Heart right ventricle (tissue), 16 donors: ENCODE measurements around the gene C2orf72. TPM values are rescaled to one million over a fixed set of nuclear protein-coding genes. Genes with fewer than 3 reads are reported as not detected.

Source experiments
- ATAC-seq, 8 donors: fragments of 200-7000 bp; cut with Tn5 transposase; one replicate each; pipeline ENCODE4 v1.9.1; 2020; ENCODE audit warnings: mild to moderate bottlenecking in 8 of 8, moderate library complexity in 8 of 8, moderate number of reproducible peaks in 1 of 8
- DNase-seq, 2 donors: peaks; one replicate each; pipeline ENCODE4 v3.0.0-alpha.2; 2020
- H3K27ac ChIP-seq, 10 donors: fragments of 200-600 bp; sonication (generic) in 2 of 10; one replicate each; pipeline versions ENCODE4 v1.5.0 to v1.8.0; 2020 to 2022; ENCODE audit warnings: mild to moderate bottlenecking in 3 of 10
- H3K27me3 ChIP-seq, 7 donors: fragments of 200-600 bp; one replicate each; pipeline ENCODE4 v1.8.0; 2021 to 2022; ENCODE audit warnings: mild to moderate bottlenecking in 2 of 7
- H3K36me3 ChIP-seq, 9 donors: fragments of 200-600 bp; sonication (generic) in 1 of 9; one replicate each; pipeline versions ENCODE4 v1.5.0 to v1.8.0; 2020 to 2022; ENCODE audit warnings: mild to moderate bottlenecking in 2 of 9
- H3K4me1 ChIP-seq, 9 donors: fragments of 200-600 bp; sonication (generic) in 1 of 9; one replicate each; pipeline versions ENCODE4 v1.5.0 to v1.8.0; 2020 to 2022; ENCODE audit warnings: mild to moderate bottlenecking in 4 of 9
- H3K4me3 ChIP-seq, 10 donors: fragments of 200-600 bp; sonication (generic) in 2 of 10; one replicate each; pipeline versions ENCODE4 v1.5.0 to v1.8.0; 2020 to 2022; ENCODE audit warnings: mild to moderate bottlenecking in 7 of 10, moderate library complexity in 2 of 10
- H3K9me3 ChIP-seq, 11 donors: fragments of 200-600 bp in 10 of 11; sonication (generic) in 2 of 11; one replicate each; pipeline versions ENCODE4 v1.5.0 to v1.8.0; 2013 to 2022; ENCODE audit warnings: mild to moderate bottlenecking in 2 of 11, control low read depth in 1 of 11, moderate library complexity in 1 of 11
- whole genome bisulfite sequencing, 2 donors: extraction: QIAGEN DNeasy Blood & Tissue Kit; methylation state at CpG; one replicate each; pipeline ENCODE4 v1.1.7; 2013; ENCODE audit warnings: inconsistent platforms in 1 of 2; 5-methylcytosine and 5-hydroxymethylcytosine counted together
- intact Hi-C, 10 donors: fragments of 100-400 bp; cut with DNase I; formaldehyde crosslinking; loops; one replicate each; pipeline versions ENCODE4 v1.11.1 to v1.14.2; 2022
- polyA plus RNA-seq, 2 donors: library from polyadenylated mRNA; stranded (reverse); fragments of 200-250 nt; gene quantifications; one replicate each; pipeline ENCODE4 v1.2.3, GENCODE V29; 2013
- total RNA-seq, 10 donors: library from RNA; stranded (reverse); fragmentation: NEBNext Ultra II Directional in 3 of 10; extraction: Animal tissue kit (Norgen Biotek cat#: 25700) in 3 of 10; gene quantifications; one replicate each; pipeline versions ENCODE4 v1.2.1 to v1.2.4, GENCODE V29; 2021 to 2023
- TF ChIP-seq, protein P1 (sequence below), 9 donors: fragments of 200-600 bp; sonication (generic) in 2 of 9; IDR thresholded peaks; one replicate each; pipeline versions ENCODE4 v1.5.0 to v1.8.0; 2021 to 2022; ENCODE audit warnings: antibody characterized with exemption in 9 of 9, mild to moderate bottlenecking in 5 of 9, moderate library complexity in 1 of 9
- donor health status: Arrhythmogenic right ventricular cardiomyopathy.
- donor health status: ischemic (EF 13 %, LVEDD 7.1; RV severe dilation, severe dysfunction).
- donor health status: healthy with polysubstance abuse.
- donor health status: DM: no; HTN: yes; CAD: no.
- donor health status: DM: no; HTN: no; CAD: no.
- donor health status: ischemic (EF 25% LVEDD 6.9; RV normal size, moderate dysfunction).
- donor health status: ischemic (EF 25% LVEDD 5.7; RV mildly dilated, moderate dysfunction).
- donor health status: healthy.
- donor health status: DM: yes; HTN: yes; CAD: no.
- donor health status: Ischemic cardiomyopathy.
- donor health status: ischemic (EF 35%, LVEDD 5.7; RV mildly dilated, moderate dysfunction).
- donor health status: nonischemic (EF 11% LVEDD 7.7; RV severe dilation, severe dysfunction).
- donor health status: DM: yes; HTN: yes; CAD: no.
- donor health status: PGD.
- donor health status: ischemic (EF 29% LVEDD 5.4; RV normal size, mild dysfunction).
- donor health status: nonischemic (EF 23%, LVEDD 6.1; RV moderate dilation, normal function).

C2orf72 gene
- total and polyA plus RNA-seq, 12 donors: 0.06 to 0.09 (median 0.07) TPM; not detected in 9

DNA sequence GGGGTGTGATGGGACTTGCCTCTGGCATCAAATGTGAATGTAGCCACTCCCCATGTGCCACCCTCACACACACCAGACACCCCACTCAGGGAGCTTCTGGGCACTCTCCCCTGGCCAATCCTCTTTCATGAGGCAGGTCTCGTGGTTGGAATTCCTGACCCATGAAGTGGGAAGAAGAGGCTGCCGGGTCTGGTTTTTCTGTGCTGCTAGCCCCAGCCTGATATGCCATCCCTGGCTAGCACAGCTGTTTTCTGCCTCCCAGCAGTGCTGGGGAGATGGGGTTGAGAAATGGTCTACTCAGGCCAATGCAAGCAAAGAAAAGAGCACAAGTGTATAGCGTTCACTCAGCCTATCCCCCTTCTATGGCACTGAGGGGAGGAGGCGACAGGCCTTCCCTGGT lies 1.2 kb upstream of the C2orf72 start:
- Histone ChIP-seq H3K4me3 (no peak overlapping the region), H3K9me3 (no peaks in the 10 kb centered on the region), H3K4me1 (peaks cover 0 to 3% (median 0%) of the 10 kb centered on the region in 9 donors), H3K27ac (no peak overlapping the region), H3K36me3 (no peaks in the 10 kb centered on the region), H3K27me3 (peaks cover 11 to 92% (median 76%) of the 10 kb centered on the region in 7 donors)
- TF ChIP-seq, protein P1, sequence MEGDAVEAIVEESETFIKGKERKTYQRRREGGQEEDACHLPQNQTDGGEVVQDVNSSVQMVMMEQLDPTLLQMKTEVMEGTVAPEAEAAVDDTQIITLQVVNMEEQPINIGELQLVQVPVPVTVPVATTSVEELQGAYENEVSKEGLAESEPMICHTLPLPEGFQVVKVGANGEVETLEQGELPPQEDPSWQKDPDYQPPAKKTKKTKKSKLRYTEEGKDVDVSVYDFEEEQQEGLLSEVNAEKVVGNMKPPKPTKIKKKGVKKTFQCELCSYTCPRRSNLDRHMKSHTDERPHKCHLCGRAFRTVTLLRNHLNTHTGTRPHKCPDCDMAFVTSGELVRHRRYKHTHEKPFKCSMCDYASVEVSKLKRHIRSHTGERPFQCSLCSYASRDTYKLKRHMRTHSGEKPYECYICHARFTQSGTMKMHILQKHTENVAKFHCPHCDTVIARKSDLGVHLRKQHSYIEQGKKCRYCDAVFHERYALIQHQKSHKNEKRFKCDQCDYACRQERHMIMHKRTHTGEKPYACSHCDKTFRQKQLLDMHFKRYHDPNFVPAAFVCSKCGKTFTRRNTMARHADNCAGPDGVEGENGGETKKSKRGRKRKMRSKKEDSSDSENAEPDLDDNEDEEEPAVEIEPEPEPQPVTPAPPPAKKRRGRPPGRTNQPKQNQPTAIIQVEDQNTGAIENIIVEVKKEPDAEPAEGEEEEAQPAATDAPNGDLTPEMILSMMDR (IDR thresholded peaks at IDR 0.05): no peak
- 59 to 65% methylated on average over 4 of the region's 4 CpGs for WGBS, 2 donors
- ATAC-seq (no peak), DNase-seq (no peak)
- intact Hi-C loops: no loop called here

DNA sequence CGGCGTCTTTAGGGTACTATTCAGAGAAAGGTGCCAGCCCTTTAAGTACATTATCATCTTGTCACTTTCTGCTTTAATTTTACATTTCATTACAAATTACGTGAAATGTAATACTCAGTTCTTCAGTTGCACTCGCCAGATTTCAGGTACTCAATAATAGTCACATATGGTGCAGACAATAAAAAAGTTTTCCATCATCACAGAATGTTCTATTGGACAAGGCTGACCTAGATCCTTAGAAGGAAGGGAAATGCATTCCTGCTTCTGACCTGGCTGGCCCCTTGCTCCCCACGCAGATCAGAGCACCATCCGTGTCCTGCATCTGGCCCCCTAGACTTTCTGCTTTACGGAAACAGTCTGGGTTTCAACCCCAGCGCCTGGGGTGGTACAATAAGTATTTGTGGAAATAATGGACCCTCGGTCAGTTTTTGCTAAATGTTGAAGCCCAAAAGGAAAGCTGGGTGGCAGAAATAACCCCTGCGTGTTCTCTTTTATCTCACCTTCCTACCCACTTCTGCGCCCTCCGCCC lies 681 bp upstream of the C2orf72 start:
- Histone ChIP-seq H3K4me3 (no peak overlapping the region), H3K27me3 (peaks cover 11 to 93% (median 81%) of the 10 kb centered on the region in 7 donors)
- 55 to 59% methylated on average over 12 of the region's 12 CpGs for WGBS, 2 donors

DNA sequence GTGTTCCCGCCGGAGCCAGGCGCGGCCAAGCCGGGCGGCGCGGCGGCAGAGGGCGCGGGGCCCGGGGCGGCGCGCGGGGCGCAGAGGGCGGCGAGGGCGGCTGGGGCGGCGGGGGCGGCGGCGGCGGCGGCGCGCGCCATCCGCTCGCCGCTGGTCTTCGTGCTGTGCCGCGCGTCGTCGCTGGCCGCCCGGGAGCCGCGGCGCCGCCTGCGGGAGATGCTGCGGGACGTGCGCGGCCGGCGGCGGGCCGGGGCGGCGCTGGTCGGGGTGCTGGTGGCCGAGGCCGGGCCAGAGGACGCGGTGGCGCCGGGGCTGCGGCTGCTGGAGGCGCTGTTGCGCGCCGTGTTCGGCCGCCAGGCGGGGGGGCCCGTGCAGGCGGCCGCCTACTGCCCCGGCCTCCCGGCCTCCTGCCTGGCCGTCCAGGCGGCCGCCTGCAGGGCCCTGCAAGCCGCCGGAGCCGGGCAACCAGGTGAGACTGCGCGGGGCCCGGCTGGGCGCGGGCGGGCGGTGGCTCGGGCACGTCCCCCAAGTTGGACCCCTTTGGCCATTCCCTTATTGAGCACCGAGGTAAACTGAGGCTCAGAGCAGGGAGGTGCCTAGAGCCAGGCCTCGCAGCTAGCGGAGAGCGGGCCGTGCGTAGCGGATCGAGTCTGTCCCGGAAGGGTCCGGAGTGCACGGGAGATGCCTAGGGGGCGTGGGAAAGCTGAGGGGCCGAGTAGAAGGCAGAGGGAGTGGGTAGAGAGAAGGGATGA lies 584 bp downstream of the C2orf72 start:
- H3K36me3 ChIP-seq: no peaks in the 10 kb centered on the region
- peaks cover 0 to 3% (median 0%) of the 10 kb centered on the region in 9 donors for H3K4me1 ChIP-seq
- intact Hi-C loops: no loop called here
- WGBS, 2 donors: 1% methylated on average over 88 to 92 of the region's 104 CpGs
- H3K4me3 ChIP-seq: peak overlapping the region in 2 of 10 donors; percentile 23 to 27
- no peaks in the 10 kb centered on the region for H3K9me3 ChIP-seq
- no peak overlapping the region for H3K27ac ChIP-seq
- TF ChIP-seq, protein P1 (IDR thresholded peaks at IDR 0.05): no peak
- DNase-seq: no peak
- ATAC-seq: peak in 1 of 8 donors; percentile 37
- H3K27me3 ChIP-seq: peaks cover 11 to 89% (median 75%) of the 10 kb centered on the region in 7 donors

More for the DNA sequence above, 681 bp upstream of the C2orf72 start:
- Histone ChIP-seq H3K4me1 (peaks cover 0 to 3% (median 0%) of the 10 kb centered on the region in 9 donors), H3K9me3 (no peaks in the 10 kb centered on the region), H3K27ac (no peak overlapping the region), H3K36me3 (no peaks in the 10 kb centered on the region)
- ATAC-seq: no peak
- DNase-seq: no peak
- intact Hi-C loops: no loop called here
- TF ChIP-seq, protein P1 (IDR thresholded peaks at IDR 0.05): no peak

DNA sequence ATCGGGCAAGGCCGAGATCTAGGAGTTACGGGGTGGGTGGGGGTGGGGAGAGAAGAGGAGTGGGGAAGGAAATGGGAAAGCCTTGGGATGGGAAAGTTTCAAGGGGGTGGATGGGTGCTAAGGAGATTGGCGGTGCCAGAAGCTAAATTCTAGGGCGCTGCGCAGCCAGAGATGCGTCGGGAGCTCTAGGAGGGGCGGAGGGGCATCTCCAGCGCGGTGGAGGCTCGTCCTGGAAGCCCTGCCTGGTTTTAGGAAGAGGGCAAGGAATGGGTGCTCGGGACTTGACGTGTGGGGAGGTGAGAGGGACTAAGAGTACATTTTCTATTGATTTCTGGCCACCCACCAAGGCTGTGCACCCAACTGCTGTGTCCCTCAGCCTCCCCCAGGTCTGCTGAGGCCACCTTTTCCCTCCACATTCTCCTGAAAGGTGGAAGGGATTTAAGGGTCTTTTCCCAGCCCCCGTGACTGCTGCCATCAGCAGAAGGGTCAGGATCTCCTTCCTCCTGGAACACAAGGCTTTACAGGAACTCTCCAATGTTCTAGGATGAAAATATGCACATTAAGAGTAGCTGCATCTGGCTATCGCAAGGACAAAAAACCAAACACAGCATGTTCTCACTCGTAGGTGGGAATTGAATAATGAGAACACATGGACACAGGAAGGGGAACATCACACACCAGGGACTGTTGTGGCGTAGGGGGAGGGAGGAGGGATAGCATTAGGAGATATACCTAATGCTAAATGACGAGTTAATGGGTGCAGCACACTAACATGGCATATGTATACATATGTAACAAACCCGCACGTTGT lies 1.4 kb downstream of the C2orf72 start:
- H3K27me3 ChIP-seq: peaks cover 11 to 82% (median 68%) of the 10 kb centered on the region in 7 donors

More for the DNA sequence above, 1.4 kb downstream of the C2orf72 start:
- intact Hi-C loops: no loop called here
- H3K36me3 ChIP-seq: no peaks in the 10 kb centered on the region
- ATAC-seq: no peak
- TF ChIP-seq, protein P1 (IDR thresholded peaks at IDR 0.05): no peak
- DNase-seq: no peak
- no peaks in the 10 kb centered on the region for H3K9me3 ChIP-seq
- peaks cover 0 to 3% (median 0%) of the 10 kb centered on the region in 9 donors for H3K4me1 ChIP-seq
- H3K4me3 ChIP-seq: no peak overlapping the region
- WGBS, 2 donors: 27% methylated on average over 21 of the region's 21 CpGs
- no peak overlapping the region for H3K27ac ChIP-seq
